ENCODE data around the gene GTF2IRD1.
"Not testable (repeated sequence)": the region's sequence is repeated elsewhere in the genome, so short reads cannot be mapped to it uniquely, and the experiment has no call there.

Gene GTF2IRD1

GRCh38 chr7:74561898-74562613 lies 108.3 kb downstream of the GTF2IRD1 start:
- DNase-seq (ENCODE audit: low read depth in 2 of 2) = no peak

GRCh38 chr7:74563639-74564038 lies 109.9 kb downstream of the GTF2IRD1 start:
- not testable (repeated sequence) for DNase-seq (ENCODE audit: low read depth in 2 of 2)

- DNase-seq (ENCODE audit: low read depth in 2 of 2) = no peak
Measured at GRCh38 chr7:74567318-74567668, 113.6 kb downstream of the GTF2IRD1 start.

- no peak for DNase-seq (ENCODE audit: low read depth in 2 of 2)
Measured at GRCh38 chr7:74568658-74569057, 115.0 kb downstream of the GTF2IRD1 start.

- no peak for DNase-seq (ENCODE audit: low read depth in 2 of 2)
Measured at GRCh38 chr7:74569501-74570075, 115.9 kb downstream of the GTF2IRD1 start.

- DNase-seq (ENCODE audit: low read depth in 2 of 2) = no peak
Measured at GRCh38 chr7:74570533-74571156, 116.9 kb downstream of the GTF2IRD1 start.

GRCh38 chr7:74572301-74572979 lies 118.7 kb downstream of the GTF2IRD1 start:
- DNase-seq (ENCODE audit: low read depth in 2 of 2) = no peak

- no peak for DNase-seq (ENCODE audit: low read depth in 2 of 2)
Measured at GRCh38 chr7:74573512-74573911, 119.8 kb downstream of the GTF2IRD1 start.

- DNase-seq (ENCODE audit: low read depth in 2 of 2) = no peak
Measured at GRCh38 chr7:74575083-74575784, 121.5 kb downstream of the GTF2IRD1 start.

- DNase-seq (ENCODE audit: low read depth in 2 of 2) = no peak
Measured at GRCh38 chr7:74575811-74576210, 122.1 kb downstream of the GTF2IRD1 start.

GRCh38 chr7:74579800-74580685 lies 126.3 kb downstream of the GTF2IRD1 start:
- DNase-seq (ENCODE audit: low read depth in 2 of 2) = no peak

GRCh38 chr7:74581916-74582440 lies 128.3 kb downstream of the GTF2IRD1 start:
- no peak for DNase-seq (ENCODE audit: low read depth in 2 of 2)

- no peak for DNase-seq (ENCODE audit: low read depth in 2 of 2)
Measured at GRCh38 chr7:74582447-74583039, 128.8 kb downstream of the GTF2IRD1 start.

GRCh38 chr7:74583630-74584029 lies 129.9 kb downstream of the GTF2IRD1 start:
- DNase-seq (ENCODE audit: low read depth in 2 of 2) = no peak

GRCh38 chr7:74584160-74584954 lies 130.7 kb downstream of the GTF2IRD1 start:
- DNase-seq (ENCODE audit: low read depth in 2 of 2) = no peak

GRCh38 chr7:74585844-74586243 lies 132.1 kb downstream of the GTF2IRD1 start:
- no peak for DNase-seq (ENCODE audit: low read depth in 2 of 2)

GRCh38 chr7:74586258-74587175 lies 132.8 kb downstream of the GTF2IRD1 start:
- DNase-seq (ENCODE audit: low read depth in 2 of 2) = no peak

GRCh38 chr7:74587435-74588126 lies 133.9 kb downstream of the GTF2IRD1 start:
- DNase-seq (ENCODE audit: low read depth in 2 of 2) = no peak

All from stimulated activated CD8-positive, alpha-beta memory T cell treated with anti-CD3 and anti-CD28 coated beads, Interleukin-7, amount 100 ng/mL, for 1 hour (primary cell).